SW 1271 (cell line): ENCODE data around the gene CHAC1.

Experiments
- DNase-seq, 2 experiments: peaks; one replicate each; lab custom pipeline; 2025; lab: John Stamatoyannopoulos, UW

CHAC1 gene

DNA sequence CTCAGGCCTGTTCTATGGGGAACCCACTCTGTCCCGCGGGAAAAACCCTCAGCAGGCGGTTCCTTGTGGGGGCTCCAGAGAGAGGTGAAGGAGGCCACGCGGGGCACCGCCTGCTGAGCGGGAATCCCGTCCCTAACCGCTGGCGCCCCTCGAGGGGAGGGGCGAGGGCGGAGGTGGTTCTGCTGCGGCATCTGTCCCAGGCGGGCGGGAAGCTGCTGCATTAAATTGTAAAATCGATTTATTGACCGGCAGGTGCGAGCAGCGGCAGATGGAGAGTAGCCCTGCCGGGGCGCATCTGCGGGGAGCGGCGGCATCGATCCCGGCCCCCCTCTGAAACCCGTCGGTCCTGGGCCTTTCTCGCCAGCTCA lies 27.8 kb upstream of the CHAC1 start:
- DNase-seq: no peak

DNA sequence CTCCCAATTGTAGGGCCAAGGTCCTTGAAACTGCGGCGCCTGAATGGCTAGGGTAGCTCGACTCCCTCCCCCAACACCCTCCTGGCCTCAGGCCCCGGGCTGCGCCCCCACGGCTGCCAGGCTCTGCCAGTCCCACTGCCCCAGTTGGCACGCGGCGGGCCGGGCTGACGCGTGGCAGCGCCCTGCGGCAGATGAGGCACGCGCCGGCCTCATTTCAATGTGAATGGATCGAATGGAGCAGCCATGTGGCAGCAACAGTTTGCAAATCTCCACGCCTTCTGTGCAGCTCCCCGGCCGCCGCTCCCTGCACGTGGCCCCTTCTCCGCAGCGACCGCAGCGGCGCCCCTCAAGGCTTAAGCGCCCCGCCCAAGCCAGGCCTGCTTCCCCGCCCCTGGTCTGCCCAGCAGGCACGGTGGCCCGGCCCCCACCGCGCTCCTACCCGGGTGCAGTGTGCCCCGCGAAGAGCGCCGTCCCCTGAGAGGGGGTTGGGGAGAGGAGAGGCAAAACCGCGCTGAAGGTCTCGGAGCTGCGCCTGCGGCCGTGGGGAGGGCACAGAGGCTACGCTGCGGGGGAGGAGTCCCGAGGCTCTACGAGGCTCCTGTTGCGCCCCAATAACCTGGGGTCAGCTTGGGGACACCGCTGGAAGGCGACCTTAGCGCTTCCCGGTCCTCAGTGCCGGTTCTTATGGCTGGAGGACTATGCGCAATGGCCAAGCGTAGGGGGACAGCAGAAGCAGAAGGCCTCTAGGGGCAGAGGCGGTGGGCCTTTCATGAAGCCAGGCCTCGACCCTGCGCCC lies 27.2 kb upstream of the CHAC1 start:
- no peak for DNase-seq

DNA sequence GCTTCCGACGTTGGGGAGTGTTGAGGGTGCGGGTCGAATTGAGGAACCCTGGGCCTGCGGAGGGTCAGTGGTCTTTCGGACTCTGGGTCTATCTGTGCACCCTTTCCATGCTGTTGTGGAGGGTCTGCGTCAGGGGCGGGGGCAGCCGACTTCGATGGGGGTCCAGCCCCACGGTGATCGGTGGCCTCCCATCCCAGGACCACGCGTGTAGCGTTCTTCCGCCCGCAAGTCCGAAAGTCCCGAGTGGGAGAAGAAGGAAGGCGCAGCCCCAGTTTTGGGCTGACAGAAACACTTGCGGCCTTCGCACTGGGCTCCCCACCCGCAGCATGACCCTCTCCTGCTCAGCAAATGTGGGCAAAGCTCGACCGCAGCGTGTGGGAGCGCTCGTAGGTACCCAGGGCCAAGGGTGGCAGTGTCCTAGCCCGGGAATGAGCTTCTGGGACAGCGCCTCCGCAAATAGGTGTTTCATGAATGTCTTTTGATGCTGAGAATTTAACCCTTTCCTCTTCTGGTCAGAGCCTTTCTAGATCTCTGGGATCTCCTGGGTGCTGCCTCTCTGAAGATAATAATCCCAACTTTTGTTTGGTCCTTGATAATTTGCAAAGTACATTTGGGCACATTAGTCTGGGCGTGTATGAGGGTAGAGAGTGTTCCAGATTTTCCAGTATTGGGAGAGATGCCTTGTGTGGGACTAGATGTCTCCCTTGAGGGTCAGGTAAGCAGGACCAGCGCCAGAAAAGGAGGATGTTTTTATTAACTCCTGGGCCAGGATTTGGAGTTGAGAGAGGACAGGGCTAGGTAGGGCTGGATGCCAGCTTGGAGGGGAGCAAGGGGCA lies 26.4 kb upstream of the CHAC1 start:
- no peak for DNase-seq

DNA sequence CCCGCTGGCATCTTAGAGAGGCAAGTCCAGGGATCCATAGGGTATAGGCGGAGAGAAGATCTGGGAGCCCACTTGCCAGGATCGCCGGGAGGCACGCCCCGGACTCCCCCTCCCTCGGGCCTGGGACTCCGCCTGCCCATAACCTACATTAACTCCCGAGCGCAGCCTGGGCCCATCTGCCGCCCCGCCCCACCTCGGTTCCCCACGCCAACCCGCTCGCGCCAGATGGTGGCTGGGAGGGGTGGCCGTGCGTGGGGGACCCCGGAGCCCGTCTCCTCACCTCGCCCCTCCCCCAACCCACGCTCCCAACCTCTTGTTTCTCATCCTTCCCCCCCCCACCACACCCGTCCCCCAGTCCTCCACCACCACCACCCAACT lies 25.8 kb upstream of the CHAC1 start:
- no peak for DNase-seq

DNA sequence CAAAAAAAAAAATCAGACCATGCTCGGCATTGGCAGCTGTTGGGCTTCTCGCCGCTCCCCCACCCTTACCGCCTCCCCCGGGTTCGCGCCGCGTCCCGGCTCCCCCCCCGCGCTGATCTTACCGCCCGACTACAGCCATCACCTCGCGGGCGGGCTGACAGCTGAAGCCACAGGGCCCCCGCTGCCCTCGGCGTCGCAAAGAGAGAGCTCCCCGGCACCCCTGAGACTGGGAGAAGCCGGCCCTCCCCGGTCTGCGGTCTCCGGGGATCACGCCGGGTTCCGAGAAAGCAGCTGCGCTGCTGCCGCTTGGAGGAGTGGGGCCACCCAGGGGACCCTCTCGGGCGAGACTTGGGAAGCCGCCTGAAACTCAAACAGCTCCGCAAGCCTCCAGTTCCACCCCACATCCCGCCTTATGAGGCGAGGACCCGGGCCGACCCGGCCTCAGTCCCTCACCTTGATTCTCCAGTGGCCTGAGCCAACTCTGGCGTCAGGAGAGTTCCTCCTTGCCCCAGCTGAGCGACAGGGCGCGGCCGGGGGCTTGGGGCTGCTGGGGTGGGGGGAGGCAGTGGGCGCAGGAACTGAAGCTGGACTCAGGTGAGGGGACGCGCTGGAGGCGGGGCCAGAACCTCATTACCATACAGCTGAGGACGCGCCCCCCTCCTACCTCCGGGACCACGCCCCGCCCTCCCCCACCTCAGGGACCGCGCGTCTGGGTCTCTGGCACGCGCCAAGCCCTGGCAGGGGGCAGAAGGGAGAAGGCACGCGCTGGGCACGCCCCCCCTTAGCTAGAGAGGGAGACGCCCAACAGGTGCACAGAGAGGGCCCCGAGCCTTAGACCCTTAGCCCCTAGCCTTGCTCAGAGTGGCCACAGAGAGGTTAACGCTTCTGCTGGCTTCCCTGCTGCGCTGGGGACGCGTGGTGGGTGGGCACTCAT lies 25.1 kb upstream of the CHAC1 start:
- no peak for DNase-seq

DNA sequence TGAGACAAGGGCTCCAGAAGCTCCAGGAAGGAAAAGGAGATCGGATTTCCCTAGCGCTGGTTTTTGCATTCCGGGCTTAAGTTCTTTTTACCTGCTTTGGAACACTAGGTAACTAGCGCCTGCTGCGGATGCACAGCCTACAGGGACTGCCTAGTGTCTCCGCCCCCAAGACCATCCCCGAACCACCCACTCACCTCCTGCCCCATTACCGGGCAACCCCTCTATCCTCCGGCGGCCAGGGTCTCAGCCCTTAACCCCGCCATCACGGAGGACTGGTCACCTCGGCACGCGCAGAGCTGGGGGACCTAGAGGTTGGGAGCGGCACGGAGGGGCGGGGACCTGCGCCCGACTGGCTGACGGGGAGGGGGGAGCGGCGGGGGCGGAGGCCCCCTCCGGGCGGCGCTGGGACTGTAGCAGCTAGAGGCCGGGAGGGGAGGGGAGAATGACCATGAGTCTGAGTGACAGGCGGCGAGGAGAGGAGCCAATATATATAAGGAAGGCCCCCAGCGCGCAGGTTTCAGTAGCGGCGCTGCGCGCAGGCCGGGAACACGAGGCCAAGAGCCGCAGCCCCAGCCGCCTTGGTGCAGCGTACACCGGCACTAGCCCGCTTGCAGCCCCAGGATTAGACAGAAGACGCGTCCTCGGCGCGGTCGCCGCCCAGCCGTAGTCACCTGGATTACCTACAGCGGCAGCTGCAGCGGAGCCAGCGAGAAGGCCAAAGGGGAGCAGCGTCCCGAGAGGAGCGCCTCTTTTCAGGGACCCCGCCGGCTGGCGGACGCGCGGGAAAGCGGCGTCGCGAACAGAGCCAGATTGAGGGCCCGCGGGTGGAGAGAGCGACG lies 24.2 kb upstream of the CHAC1 start, which contains the start of gene DLL4:
DLL4 (plus strand) TSS at position 520 of the 839 bp plus-strand sequence. CDS start 329 bp downstream, outside the sequence.
- DNase-seq: peak; percentile 54 to 68

DNA sequence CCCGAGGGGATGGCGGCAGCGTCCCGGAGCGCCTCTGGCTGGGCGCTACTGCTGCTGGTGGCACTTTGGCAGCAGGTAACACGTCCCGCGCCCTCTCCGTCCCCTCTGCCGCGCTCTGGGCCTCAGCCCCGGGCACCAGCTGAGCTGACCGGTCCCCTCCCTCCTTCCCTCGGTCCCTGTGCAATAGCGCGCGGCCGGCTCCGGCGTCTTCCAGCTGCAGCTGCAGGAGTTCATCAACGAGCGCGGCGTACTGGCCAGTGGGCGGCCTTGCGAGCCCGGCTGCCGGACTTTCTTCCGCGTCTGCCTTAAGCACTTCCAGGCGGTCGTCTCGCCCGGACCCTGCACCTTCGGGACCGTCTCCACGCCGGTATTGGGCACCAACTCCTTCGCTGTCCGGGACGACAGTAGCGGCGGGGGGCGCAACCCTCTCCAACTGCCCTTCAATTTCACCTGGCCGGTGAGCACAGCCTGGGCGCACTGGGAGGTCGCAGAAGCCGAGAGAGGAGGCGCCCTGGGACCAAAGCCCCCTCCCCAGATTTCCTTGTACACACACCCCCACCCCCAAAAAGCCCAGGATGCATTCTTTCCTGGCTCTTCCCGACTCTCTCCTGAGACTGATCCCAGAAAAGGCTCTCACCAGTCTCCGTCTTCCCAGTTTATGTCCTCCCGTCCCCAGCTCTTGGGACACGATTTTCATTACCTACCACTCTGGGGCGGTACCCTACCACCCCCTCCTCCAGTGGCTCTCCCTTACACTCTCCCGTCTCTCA lies 23.4 kb upstream of the CHAC1 start:
- peak; percentile 9 to 12 for DNase-seq

DNA sequence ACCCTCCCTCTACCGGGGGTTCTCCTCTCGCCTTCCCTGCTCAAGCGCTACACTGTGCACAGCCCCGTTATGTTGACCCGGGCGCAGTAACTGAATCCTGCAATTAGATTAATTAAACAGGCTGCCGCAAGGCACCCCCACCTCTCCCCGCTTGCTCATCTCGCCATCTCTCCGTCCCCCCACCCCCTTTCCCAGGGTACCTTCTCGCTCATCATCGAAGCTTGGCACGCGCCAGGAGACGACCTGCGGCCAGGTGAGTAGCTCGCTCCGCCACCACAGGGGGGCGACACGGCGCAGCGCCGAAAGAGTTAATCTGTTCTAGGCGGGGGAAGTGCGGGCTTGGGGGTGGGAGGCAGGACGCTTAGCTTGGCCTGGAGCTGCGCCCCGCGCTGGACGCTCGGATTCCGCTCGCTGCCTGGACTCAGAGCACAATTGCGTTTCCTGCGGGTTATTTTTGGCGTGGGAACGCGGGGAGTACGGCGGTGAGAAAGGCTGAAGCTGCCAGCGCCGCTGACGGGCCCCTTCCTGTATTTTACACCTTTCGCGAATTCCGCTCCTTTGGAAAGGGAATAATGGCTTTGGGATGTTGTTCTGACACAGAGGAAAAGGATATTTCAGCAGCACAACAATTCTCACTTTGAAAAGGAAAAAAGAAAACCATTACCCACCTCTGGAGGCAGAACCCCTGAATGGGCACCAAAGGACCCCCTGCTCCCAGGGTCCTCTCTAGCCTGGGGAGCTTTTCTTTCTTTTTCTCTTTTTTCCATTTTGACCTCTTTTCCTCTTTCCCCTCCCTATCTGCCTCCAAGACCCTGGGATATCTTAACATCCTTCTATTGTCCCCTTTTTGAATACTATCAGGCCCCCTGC lies 22.6 kb upstream of the CHAC1 start:
- no peak for DNase-seq

DNA sequence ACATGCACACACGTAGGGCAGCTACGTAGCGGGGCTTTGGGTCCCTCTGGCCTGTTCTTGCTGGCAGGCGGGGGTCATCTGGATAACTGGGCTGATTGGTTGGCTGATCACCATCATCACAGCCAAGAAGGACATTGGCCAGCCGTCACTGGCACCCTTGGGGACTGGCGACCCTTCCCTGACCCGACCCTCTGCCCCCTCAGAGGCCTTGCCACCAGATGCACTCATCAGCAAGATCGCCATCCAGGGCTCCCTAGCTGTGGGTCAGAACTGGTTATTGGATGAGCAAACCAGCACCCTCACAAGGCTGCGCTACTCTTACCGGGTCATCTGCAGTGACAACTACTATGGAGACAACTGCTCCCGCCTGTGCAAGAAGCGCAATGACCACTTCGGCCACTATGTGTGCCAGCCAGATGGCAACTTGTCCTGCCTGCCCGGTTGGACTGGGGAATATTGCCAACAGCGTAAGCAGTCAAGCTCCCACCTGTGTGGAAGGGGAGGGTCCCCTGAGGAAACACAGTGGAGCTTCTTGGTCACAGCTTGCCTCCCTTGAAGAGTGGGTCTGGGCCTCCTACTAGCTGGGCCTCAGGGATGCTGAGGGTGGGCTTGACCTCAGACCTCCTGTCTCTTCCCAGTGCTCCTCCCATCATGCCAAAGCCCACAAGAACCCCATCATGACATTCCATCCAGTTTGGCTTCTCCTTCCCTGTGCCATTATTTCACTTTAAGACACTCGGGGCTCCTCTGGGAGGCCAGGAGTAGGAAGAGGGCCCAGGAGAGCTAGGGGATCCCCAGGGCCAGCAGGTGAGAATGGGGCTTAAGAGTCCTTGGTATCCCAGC lies 21.8 kb upstream of the CHAC1 start:
- no peak for DNase-seq

DNA sequence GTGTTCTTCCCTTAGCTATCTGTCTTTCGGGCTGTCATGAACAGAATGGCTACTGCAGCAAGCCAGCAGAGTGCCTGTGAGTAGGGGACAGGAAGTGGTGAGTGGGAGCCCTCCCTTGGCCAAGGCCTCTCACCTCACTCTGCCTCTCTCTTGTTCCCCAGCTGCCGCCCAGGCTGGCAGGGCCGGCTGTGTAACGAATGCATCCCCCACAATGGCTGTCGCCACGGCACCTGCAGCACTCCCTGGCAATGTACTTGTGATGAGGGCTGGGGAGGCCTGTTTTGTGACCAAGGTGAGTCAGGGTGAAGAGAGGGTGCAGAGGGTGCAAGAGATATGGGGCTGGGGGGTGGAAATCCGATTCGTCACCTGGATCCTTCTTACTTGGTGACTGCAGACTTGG lies 21.1 kb upstream of the CHAC1 start:
- DNase-seq: no peak

DNA sequence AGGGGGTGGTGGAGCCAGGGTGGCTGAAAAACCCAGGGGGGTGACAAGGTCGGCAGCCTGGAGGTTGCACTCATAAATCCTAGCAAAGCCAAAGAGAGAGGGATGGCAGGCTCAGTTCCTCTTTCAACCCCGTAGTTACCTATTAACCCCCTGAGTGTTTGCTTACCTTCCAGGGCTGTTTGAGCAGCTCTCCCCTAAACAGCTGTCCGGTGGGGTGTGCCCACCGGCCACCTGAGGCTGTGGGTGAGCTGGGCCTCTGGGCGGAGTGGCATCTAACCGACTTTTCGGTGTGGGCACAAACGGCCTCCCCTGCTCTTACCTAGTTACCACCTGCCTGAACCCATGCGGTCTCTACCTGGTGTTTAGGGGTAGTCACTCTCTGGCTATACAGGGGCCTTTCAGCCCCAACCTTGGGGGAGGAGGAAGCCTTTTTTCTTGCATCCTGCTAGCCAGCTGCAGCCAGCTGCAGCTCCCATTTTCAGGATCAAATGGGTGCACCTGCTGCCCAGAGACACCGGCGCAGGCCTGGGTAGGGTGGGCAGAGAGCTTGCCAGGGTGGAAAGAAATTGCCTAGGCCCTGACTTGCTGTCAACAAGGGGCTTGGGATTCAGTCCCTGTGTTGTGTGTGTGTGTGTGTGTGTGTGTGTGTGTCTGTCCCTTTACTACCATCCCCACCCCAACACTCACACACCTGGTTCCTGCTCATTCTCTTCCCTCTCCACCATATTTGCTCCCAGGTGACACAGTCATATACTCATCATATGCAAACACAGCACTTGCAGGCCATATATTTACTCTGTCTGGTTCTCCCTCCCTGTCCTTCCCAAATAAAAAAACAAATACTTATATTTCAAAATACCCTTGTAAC lies 20.4 kb upstream of the CHAC1 start:
- DNase-seq: no peak

DNA sequence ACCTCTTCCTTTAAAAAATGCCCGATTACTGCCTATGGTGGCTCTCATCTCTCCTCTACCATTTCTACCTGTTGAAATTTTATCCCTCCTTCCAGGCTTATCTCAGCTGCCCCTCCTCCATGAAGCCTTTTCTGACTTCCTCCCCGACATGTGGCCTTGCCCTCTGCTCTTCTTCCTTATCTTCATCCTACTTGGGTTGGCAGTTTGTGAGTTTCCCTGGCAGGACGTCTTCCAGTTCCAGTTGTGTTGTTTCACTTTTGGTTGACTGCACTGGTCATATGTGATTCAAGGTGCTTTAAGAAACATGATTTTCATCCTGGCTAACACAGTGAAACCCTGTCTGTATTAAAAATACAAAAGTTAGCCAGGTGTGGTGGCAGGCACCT lies 19.8 kb upstream of the CHAC1 start:
- no peak for DNase-seq

DNA sequence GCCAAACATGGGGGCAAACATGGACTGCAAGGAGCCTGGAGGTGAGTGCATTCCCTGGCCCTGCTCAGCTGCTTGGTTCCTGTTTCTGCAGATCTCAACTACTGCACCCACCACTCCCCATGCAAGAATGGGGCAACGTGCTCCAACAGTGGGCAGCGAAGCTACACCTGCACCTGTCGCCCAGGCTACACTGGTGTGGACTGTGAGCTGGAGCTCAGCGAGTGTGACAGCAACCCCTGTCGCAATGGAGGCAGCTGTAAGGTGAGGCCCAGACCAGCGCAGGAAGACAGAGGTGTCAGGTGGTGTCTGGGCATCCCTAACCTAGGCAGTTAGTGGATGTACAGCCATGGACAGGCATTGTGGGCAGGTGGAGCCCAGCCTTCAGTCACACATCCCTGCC lies 18.8 kb upstream of the CHAC1 start:
- DNase-seq: no peak

DNA sequence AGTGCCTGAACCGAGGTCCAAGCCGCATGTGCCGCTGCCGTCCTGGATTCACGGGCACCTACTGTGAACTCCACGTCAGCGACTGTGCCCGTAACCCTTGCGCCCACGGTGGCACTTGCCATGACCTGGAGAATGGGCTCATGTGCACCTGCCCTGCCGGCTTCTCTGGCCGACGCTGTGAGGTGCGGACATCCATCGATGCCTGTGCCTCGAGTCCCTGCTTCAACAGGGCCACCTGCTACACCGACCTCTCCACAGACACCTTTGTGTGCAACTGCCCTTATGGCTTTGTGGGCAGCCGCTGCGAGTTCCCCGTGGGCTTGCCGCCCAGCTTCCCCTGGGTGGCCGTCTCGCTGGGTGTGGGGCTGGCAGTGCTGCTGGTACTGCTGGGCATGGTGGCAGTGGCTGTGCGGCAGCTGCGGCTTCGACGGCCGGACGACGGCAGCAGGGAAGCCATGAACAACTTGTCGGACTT lies 17.0 kb upstream of the CHAC1 start:
- DNase-seq: no peak

DNA sequence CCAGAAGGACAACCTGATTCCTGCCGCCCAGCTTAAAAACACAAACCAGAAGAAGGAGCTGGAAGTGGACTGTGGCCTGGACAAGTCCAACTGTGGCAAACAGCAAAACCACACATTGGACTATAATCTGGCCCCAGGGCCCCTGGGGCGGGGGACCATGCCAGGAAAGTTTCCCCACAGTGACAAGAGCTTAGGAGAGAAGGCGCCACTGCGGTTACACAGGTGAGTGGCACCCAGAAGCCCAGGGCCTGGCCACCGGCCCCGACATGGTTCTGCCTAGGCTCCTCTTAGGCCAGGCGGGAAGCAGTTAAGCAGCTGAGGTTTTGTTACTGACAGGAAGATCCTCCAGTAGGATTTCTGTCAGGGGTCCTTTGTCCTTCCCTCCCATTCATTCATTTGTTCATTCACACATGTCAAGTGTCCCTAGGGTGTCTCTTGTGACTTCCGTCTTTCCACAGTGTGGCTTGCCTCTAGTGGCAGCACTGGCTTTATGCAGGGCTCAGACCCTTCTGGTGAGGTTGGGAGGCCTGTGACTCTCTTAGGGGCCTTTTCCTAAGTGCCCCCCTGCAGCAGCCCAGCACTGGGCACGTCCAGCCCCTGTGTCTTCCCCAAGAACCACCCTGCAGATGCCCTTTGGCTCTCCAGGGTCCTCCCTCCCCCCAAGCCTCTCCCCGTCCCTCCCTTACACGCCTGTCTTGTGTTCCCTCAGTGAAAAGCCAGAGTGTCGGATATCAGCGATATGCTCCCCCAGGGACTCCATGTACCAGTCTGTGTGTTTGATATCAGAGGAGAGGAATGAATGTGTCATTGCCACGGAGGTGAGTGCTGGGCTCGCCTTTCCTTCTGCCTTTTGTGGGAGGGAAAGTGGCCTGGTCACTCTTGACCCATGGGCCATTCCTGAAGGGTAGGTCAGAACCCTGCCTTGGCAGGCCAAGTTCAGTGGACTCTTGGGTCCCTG lies 16.3 kb upstream of the CHAC1 start:
- DNase-seq: no peak
